ENCODE results near the gene ULBP1.
"Not testable (repeated sequence)": the region's sequence is repeated elsewhere in the genome, so short reads cannot be mapped to it uniquely, and the experiment has no call there.

Gene ULBP1

DNA sequence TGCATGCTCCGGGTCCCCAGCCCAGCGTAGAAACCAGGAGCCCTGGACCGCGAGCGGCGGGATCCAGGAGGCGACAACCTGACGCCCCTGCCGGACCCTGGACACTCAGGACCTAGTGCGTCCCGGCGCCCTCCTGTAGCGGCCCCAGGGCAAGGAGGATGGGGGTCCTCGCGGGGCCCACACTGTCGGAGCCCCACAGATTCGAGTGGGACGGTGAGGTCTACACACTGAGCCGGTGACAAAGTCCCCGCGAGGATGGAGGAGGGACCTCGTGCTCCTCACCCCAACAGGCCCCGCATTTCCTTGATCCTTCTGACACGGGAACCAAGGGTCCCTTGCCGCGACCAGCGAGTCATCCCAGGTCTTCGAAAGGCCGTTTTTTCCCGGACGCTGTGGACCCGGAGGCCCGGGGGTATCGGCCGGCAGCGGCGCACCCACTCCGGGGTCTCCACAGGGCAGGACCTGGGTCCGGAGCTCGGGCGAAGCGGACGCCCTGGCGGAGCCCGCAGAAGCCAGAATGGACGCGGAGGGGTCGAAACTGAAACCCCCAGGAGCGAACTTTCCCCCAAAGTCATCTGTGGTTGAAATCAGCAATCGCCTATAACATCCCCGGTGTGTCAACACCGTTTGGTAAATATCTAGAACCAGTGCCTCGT, 9.3 kb upstream of the ULBP1 start:
- not testable (repeated sequence) for DNase-seq

DNA sequence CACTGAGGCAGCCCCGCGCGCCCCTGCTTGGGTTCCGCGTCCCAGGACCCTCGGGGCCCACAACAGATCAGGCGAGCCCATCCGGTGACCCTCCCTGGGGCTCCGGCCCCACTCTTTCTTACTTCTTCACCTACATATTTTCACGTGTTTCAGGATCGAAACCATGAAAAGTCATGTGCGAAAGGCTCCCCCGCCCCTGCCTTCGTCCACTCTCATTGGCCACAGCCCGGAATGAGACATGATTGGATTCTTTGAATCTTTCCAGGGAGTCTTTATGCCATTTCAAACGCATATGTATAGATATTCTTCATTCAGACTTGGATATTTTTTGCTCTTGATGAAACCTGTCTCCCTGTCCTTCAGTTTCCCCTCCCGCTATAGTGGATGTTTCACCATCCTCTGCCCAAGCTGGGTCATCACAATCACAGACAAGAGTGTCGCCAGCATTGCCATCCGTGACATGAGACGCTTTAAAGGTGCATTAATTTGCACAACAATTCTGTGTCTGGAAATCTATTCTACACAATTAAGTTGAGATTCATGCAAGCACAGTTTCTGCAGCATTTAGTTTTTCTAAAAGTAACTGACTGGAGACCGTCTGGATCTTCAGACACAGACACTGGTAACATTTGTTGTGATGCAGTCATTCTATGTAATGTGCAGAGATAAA, 8.6 kb upstream of the ULBP1 start:
- DNase-seq: not testable (repeated sequence)

DNA sequence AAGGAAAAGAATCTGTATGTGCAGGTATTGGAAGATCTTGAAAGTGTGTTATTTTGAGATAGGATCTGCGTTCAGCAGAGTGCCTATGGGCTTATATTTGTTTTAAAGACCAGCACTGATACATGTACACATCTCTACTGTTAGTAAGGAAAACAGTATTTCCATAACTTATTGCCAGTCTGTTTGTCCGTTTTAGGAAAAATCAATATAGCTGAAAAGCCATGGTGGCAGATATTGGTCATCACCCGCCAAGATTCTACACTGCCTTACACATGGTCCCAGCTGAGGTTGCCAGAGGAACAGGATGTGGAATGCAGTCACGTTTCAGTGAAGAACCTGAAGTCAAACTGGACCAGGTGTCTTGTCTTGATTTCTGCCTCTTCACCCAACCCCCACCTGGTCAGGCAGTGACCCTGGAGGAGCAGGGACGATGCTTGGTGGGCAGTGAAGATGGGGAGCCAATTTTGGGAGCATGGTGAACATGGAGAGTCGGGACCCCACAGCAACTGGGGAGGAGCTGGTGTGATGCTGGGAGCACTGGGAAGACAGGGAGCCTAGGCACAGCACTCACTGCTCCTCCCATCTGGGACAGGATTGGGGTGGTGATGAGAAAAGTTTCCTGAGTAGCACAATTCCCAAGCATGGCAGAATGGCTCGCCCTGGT, 8.0 kb upstream of the ULBP1 start:
- not testable (repeated sequence) for DNase-seq

DNA sequence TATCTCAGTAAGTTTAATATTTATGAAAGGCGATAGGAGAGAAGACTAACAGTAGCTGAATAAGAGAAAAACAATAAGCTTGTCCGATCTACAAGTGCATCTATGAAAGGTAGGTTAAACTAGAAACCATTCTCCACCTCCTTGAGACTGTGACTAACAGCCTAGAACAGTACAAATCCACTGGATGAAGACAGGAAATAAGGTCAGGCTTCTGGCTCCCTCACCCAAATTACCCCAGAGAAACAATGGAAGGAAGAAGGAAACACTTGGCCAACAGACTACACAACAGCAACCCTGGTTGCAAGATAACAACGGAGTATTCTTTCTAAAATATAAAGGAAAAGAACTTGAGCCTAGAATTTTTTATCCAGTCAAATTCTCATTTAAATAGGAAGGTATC, 5.6 kb upstream of the ULBP1 start:
- not testable (repeated sequence) for DNase-seq

DNA sequence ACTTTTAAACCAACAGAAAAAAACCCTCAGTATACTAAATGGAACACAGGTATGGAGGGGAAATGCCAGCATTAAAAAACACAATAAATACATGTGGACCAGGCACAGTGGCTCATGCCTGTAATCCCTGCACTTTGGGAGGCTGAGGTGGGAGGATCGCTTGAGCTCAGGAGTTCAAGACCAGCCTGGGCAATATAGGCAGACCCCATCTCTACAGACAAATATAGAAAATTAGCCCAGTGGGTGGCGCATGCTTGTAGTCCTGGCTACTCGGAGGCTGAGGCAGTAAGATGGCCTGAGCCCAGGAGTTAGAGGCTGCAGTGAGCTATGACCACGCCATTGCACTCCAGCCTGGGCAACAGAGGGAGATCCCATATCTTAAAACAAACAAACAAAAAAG, 3.9 kb upstream of the ULBP1 start:
- DNase-seq: not testable (repeated sequence)

DNA sequence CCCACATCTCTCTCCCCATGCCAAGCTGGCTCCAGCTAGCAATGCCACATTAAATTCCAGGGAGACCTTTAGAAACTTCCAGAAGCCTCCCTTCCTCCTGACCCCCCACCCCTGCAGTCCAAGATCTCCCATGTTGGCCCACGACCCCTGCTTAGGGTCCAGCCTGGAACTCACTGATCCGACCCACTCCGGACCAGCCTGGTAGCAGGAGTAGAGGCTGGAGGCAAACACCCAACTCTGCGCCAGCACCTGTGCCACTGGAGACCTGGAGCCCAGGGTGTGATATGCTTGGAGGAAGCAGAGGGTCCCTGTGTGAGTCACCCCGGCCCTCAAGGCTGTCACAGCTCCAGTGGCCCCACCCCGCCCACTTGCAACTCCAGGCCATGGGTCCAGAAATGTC, 3.3 kb upstream of the ULBP1 start:
- DNase-seq: no peak

DNA sequence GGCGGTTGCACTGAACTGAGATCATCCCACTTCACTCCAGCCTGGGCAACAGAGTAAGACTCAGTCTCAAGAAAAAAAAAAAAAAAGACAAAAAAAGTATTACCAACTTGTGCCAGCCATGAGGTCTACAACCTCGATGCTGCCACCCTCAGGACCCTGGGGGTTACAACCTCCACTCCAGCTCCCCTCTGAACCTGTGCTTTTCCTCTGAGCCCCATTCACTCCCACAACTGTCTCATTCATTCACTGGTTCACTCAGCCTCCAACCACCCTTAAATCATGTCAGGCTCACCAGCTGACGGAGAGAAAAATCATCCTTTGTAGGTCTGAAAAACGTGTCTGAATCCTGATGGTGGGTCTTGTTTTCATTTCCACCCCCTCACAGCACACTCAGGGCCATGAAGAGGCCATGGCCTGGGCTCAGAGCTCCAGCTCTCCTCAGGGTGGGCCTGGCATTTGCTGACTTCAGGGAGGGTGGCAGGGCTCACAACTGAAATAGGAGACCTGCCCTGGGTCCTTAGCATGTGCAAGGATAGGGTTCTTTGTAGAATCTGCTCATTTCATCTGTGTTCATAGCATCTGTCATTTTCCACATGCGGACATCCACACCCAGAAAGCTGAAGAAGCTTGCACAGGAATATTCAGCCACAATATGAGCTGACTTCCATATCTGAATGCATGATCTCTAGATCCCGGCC, 1.9 kb upstream of the ULBP1 start:
- DNase-seq: peak; percentile 45

DNA sequence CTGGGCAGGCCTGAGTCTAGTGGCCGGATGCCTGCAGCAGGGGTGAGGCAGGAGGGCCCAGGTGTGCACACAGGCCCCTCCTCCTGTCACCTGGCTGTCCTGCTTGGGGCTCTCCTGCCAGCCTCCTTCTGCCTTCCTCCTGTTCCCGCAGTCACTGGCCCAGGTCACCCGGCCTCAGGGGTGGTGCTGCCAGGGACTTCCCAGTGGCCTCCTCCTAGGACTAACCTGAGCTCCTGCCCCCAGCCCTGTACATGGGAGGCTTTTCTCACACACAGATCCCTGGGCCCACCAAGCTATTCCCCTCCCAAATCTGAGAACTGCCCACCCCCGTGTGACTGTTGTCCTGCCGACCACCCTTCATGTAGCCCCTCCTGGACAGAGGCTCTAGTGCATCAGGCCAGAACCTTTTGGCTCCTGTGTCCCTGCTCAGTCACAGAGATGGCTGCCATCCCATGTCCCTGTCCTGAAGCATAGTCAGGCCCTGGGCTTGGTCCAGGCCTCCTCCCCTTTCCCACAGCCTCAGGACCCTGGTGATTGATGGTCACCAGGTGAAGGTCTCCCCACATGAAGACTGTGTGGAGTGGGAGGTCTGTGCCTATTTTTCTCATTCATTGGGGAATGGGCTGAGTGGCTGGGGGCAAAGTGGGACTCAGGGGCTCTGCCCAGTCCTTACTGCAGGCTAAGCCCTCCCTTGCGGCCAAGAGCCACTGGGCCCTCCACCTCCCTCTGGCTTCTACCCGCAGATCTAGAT, 1.1 kb upstream of the ULBP1 start:
- DNase-seq: no peak

DNA sequence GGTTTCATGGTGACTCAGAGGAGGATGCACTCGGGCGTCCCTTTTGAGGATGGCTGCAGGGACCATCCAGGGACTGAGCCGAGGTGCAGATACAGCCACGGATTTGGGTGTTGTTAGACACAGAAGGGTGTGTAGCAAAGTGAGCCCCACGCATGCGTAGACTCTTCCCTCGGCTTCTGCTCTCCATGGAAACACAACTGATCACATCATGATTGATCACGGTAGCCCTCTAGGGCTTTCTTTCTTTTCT, 606 bp upstream of the ULBP1 start:
- peak; percentile 27 for DNase-seq

DNA sequence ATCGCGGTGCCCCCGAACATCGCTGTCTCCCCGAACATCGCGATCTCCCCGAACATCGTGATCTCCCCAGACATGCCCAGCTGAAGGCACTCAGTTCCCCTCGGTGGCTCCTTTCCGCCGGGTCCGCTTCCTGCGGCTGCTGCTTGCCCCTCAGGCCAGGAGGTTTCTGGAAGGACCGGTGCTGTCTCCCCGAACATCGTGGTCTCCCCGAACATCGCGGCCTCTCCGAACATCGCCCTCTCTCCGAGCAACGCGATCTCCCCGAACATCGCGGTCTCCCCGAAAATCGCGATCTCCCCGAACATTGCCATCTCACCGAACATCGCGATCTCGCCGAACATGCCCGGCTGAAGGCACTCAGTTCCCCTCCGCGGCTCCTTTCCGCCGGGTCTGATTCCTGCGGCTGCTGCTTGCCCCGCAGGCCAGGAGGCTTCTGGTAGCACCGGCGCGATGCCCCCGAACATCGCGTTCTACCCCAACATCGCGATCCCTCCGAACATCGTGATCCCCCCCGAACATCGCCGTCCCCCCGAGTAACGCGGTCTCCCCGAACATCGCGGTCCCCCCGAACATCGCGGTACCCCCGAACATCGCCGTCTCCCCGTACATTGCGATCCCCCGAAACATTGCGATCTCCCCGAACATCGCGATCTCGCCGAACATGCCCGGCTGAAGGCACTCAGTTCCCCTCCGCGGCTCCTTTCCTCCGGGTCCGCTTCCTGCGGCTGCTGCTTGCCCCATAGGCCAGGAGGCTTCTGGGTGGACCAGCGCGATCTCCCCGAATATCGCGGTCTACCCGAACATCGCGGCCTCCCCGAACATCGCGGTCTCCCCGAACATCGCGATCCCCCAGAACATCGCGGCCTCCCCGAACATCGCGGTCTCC, 808 bp downstream of the ULBP1 start:
- peak; percentile 34 for DNase-seq

DNA sequence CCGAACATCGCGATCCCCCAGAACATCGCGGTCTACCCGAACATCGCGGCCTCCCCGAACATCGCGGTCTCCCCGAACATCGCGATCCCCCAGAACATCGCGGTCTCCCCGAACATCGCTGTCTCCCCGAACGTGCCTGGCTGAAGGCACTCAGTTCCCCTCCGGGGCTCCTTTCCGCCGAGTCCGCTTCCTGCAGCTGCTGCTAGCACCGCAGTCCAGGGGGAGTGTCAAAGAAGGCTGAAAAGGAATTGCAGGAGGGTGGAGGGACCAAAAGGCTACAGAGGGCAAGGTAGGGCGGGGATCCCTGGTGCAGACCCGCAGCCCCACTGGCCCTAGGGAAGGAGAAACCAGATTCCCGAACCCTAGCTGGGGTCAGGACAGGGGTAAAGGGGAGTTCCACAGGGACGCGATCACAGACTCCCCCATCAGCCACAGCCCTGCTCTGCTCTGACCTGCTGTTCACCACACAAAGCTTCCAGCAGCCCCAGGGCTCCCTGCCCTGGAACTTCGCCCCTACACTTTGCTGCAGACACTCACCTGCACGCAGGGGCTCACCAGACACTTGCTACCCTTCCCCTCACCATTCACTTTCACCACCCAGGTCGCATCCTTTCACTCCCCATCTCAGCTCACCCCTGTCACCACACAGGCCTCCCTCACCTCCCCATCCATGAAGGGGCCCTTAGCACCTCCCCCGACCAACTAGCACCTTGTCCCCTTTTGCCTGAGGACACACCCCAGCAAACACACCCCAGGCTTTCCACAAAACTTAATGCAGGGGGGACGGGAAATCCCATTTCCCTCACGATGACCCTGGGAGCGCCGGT, 1.7 kb downstream of the ULBP1 start:
- DNase-seq: peak; percentile 39

DNA sequence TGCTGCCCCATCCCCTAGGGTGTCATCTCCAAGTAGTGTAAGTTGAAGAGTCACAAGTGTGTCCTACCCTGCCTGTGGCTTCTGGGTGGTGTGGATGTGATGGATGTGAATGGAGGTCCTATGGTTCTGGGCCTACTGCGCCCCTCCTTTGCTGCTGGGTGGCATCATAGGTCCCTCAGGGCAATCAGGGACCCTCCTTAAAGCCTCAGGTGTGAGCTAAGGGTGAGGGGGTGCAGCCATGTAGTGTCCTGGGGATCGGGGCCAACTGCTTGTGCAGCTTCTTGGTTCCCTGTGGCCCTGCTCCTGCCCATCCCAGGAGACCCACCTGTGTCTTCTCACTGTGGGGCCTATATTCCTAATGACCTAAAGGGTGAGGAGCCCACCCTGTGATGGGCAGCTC, 2.6 kb downstream of the ULBP1 start:
- not testable (repeated sequence) for DNase-seq

DNA sequence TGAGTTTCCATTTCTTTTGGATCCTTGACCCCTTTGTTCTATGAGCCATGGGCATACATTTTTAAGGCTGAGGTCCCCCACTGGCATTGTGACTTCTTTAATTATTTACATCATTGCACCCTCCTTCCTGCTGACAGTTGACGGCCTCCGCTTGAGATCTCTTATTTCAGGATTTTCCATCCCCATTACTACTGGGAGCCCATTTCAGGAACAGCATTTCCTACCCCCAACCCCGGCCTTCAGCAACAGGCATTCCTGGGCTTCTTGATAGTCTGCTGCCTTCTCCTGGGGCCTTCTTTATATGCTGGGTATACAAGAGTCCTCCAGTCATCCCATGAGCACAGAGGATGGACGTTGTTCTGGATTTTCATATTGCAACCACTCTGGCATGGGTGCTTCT, 3.8 kb downstream of the ULBP1 start:
- DNase-seq: no peak

DNA sequence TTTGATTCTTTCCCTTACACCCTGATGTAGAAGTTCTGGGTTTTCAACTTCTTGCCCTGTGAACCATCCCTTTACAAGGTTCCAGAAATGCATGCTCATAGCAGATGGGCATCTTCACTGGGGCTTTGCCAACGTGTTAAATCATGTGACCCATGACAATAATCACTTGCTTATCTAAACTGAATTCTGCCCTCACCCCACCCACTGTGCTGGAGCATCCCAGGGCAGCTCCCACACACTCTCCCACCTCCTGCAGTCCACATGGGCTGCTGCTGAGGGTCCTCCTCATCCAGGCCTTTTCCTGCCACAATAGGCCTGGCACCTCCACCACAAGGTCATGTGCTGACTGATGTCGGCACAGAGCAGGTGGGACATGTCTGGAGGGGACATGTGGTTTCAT, 4.3 kb downstream of the ULBP1 start:
- DNase-seq: not testable (repeated sequence)

DNA sequence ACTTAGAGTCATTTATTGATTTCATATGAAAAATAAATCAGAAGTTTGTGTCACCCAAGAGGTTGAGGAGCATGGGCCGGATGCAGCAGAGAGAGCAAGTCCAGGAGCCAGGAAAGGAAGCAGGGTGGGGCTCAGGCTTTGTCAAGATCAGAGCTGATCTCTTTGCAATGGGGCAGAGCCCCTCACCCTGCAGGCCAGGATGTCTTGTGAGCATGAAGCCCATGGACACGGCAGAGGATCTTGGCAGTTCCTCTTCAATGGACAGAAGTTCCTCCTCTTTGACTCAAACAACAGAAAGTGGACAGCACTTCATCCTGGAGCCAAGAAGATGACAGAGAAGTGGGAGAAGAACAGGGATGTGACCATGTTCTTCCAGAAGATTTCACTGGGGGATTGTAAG, 5.2 kb downstream of the ULBP1 start:
- DNase-seq: not testable (repeated sequence)

DNA sequence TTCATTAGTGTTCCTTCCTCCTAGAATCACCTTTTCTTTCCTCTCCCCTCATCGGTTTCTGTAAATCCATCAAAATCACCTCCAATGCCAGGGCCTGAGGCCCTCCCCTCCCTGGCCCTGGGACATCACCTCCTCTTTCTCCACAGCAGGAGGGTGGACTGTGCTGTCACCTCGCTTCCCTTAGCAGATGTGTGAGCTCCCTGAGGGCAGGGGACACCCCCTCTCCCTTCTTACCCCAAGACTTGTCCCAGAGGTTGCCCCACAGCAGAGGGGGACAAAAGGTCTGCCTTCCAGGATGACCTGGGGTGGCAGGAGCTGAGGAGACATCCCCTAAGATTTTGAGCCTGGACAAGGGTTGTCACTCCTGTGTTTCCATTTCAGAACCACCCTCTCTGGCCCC, 5.9 kb downstream of the ULBP1 start:
- DNase-seq: no peak

DNA sequence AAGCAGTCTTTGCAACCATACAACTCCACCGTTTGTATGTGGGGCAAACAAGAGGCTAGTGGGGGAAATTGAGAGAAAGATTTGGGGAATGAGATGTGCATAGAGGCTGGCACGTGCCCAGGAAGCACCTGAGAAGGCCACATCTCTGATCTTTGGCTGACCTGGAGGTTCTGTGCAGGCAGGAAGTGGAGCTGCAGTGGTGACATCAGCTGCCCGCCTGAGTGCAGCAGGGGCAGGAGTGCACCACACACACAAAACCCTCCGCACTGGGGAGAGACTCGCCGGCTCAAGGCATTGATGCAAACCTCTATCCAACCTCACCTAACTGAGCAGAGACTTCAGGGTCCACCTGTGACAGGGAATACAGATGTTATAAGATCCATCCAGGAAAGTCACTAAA, 10.7 kb downstream of the ULBP1 start:
- DNase-seq: not testable (repeated sequence)

DNA sequence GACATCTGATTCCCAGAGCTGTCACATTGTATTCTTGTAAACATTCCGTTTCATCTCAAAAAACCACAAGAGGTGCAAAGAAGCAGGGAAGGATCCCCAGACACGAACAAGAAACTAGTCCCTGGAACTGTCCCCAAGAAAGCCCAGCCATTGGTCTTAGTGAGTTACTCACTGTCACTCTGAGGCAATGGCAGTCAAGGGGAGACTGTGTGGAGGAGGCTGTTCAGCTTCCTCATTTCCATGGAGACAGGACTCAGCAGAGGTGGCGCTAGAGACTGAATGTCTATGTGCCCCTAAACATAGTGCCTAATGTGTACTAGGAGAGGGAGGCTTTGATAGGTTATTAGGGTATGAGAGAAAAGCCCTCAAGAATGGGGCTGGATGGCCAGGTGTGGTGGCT, 11.1 kb downstream of the ULBP1 start:
- DNase-seq: no peak

DNA sequence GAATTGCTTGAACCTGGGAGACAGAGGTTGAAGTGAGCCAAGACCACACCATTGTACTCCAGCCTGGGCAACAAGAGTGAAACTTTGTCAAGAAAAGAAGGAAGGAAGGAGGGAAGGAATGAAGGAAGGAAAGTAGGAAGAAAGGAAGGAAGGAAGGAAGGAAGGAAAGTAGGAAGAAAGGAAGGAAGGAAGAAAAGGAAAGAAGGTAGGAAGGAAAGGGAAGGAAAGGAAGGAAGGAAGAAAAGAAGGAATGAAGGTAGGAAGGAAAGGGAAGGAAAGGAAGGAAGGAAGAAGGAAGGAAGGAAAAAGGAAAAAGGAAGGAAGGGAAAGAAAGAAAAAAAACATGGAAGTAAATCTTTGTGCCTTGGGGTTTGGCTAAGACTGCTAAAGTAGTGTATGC, 11.7 kb downstream of the ULBP1 start:
- DNase-seq: no peak

DNA sequence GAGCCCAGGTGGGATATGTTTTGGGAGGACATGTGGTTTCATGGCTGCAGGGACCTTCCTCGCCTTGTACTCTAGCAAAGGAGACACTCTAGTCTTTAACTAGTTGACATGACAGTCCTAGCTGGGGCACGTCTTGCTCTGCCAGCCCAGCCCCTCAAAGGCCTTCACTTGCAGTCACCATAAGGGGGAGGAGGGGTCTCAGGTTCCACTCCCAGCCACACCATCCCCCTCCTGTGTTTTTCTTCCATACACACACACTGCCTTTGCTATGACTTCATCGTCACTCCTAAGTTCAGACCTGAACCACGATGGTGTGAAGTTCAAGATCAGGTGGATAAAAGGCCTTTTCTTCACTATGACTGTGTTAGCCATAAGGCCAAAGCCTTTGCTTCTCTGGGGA, 13.5 kb downstream of the ULBP1 start:
- DNase-seq: no peak

DNA sequence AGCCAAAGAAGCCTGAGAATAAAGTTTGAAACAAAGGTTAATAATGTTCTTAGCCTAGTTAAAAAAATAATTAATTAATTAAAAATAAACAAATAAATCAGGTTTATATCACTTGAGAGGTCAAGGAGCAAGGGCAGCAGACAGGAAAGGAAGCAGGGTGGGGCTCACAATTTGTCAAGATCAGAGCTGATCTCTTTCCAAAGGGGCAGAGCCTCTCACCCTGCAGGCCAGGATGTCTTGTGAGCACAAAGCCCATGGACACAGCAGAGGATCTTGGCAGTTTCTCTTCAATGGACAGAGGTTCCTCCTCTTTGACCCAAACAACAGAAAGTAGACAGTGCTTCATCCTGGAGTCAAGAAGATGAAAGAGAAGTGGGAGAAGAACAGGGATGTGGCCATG, 14.9 kb downstream of the ULBP1 start:
- DNase-seq: no peak

Data from activated CD8-positive, alpha-beta memory T cell treated with anti-CD3 and anti-CD28 coated beads, Interleukin-2, amount 50 U/mL, for 4 hours (primary cell).